ENCODE results near the gene HLA-DPB1.

HLA-DPB1 gene

DNA sequence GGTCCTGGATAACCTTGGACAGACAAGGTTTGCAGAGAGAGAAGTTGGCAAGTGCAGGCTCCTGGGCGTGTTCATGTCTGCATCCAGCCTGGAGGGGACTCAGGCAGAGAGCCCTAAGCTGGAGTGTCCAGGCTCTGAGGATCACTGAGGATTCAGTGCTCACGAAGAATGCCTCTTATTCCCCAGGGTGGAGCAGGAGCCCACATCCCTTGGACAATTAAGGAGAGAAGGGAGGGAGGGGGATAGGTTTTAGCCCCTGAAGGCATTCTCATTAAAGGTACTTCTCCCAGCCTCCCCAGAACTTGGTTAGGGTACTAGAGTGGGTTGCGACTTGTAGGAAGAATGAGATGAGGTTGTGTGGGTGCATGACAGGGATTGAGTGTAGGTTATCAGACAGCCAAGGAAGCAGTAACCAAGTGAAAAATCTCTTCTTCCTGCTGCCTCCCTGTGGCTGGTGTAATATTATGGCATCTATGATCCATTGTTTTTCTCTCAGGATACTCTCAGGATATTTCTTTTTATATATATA, 680 bp downstream of the HLA-DPB1 start:
- POLR2A ChIA-PET = interaction anchor here (1.1 kb wide), 1 partner anchor 105 kb away, joined by 4 read pairs; no protein-coding TSS in a partner anchor
- H3K4me3 ChIP-seq (ENCODE audit: low read depth, low read length) = no peak overlapping the region
- no peak for DNase-seq (ENCODE audit: low read depth, low spot score)
- TF ChIP-seq, protein P1, sequence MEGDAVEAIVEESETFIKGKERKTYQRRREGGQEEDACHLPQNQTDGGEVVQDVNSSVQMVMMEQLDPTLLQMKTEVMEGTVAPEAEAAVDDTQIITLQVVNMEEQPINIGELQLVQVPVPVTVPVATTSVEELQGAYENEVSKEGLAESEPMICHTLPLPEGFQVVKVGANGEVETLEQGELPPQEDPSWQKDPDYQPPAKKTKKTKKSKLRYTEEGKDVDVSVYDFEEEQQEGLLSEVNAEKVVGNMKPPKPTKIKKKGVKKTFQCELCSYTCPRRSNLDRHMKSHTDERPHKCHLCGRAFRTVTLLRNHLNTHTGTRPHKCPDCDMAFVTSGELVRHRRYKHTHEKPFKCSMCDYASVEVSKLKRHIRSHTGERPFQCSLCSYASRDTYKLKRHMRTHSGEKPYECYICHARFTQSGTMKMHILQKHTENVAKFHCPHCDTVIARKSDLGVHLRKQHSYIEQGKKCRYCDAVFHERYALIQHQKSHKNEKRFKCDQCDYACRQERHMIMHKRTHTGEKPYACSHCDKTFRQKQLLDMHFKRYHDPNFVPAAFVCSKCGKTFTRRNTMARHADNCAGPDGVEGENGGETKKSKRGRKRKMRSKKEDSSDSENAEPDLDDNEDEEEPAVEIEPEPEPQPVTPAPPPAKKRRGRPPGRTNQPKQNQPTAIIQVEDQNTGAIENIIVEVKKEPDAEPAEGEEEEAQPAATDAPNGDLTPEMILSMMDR (IDR thresholded peaks at IDR 0.05; ENCODE audit: insufficient read depth, low read length, missing control alignments) = no peak
- CTCF ChIA-PET = no interaction called here

DNA sequence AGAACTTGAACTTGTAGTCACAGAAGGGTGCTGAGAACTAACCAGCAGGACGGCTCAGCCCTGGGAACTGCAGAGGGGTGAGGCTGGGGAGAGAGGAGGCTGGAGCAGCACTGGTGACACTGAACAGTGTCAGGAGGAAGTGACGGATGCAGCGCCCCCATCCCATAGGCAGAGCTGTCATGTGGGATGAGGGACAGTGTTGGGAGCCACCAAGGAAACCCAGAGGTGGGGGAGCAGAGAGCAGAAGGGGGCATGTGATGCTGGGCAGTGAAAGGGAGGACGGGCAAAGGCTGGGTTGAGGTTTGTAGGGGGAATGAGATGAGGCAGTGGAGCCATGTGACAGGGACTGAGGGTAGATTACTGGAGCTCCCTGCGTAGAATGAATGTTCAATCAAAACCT, 2.1 kb downstream of the HLA-DPB1 start:
- TF ChIP-seq, protein P1 (IDR thresholded peaks at IDR 0.05; ENCODE audit: insufficient read depth, low read length, missing control alignments) = no peak
- no peak overlapping the region for H3K4me3 ChIP-seq (ENCODE audit: low read depth, low read length)
- DNase-seq (ENCODE audit: low read depth, low spot score) = no peak
- ChIA-PET POLR2A (no interaction called here), CTCF (interaction anchor here (7.5 kb wide), 1 partner anchor 61 kb away, joined by 61 read pairs; no protein-coding TSS in a partner anchor)

DNA sequence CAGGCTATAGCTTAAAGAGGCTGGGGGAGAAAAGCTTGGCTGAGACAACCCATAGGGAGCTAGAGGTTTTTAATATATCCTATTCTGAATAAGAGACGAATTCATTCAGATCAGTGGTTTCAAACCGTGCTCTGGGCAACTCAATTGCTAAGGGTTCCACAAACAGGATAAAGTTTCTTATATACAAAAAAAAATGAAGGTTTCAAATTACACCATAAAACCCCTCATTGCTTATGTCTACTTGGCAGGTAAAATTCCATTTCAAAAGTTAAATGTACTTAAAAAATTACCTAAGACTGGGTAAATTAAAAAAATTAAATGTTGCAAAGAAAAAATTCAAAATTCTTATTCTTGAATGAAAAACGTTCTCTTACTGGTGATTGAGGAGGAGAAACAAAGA, 2.7 kb downstream of the HLA-DPB1 start:
- ChIA-PET CTCF (interaction anchor here (7.5 kb wide), 1 partner anchor 61 kb away, joined by 61 read pairs; no protein-coding TSS in a partner anchor), POLR2A (no interaction called here)
- TF ChIP-seq, protein P1 (IDR thresholded peaks at IDR 0.05; ENCODE audit: insufficient read depth, low read length, missing control alignments) = no peak
- no peak for DNase-seq (ENCODE audit: low read depth, low spot score)
- no peak overlapping the region for H3K4me3 ChIP-seq (ENCODE audit: low read depth, low read length)

DNA sequence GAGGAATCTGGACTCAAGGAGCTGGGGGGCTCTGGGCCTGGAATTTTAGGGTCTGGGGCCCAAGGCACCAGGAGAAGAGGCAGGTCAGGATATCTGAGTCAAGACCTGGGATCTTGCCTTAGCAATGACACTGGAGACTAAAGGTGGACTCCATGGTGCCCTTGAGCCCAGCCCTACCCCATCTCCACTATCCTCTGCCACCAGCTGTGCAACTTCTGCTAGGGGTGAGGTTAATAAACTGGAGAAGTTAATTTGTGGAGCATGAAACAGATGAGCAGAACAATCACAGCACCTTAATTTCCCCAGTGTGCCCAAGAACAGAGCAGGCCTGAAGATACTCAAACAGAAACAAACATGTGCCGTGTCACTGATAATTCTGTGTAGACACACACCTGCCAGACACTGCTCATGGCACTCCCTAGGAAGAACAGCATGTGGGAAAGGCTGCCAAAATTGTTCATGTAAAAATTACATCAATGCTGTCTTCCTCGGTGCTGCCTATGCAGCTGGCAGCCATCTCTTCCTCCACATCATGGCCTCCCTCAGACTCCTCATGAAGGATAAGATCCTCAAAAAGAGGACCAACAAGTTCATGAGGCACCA, 3.2 kb downstream of the HLA-DPB1 start:
- no peak overlapping the region for H3K4me3 ChIP-seq (ENCODE audit: low read depth, low read length)
- ChIA-PET CTCF (interaction anchor here (1.2 to 7.5 kb wide), 3 partner anchors 11 to 169 kb away, joined by 3 to 61 read pairs (median 5); no protein-coding TSS in a partner anchor), POLR2A (no interaction called here)
- TF ChIP-seq, protein P1 (IDR thresholded peaks at IDR 0.05; ENCODE audit: insufficient read depth, low read length, missing control alignments) = no peak
- no peak for DNase-seq (ENCODE audit: low read depth, low spot score)

- CTCF ChIA-PET = interaction anchor here (0.8 to 7.5 kb wide), 7 partner anchors 9 to 194 kb away, joined by 3 to 61 read pairs (median 5); no protein-coding TSS in a partner anchor
- no peak for DNase-seq (ENCODE audit: low read depth, low spot score)
- POLR2A ChIA-PET = no interaction called here
- no peak overlapping the region for H3K4me3 ChIP-seq (ENCODE audit: low read depth, low read length)
- TF ChIP-seq, protein P1 (IDR thresholded peaks at IDR 0.05; ENCODE audit: insufficient read depth, low read length, missing control alignments) = no peak
Observed at GRCh38 chr6:33079580-33079979, 3.8 kb downstream of the HLA-DPB1 start.

Measured in AG04449 (cell line).